Globus pallidus (tissue), 1 donor: ENCODE data around the gene ABI2.

Experiments used
- DNase-seq: peaks from one replicate; pipeline ENCODE4 v3.0.0-alpha.2; 2015; ENCODE audit warnings: low spot score

Gene ABI2

DNA sequence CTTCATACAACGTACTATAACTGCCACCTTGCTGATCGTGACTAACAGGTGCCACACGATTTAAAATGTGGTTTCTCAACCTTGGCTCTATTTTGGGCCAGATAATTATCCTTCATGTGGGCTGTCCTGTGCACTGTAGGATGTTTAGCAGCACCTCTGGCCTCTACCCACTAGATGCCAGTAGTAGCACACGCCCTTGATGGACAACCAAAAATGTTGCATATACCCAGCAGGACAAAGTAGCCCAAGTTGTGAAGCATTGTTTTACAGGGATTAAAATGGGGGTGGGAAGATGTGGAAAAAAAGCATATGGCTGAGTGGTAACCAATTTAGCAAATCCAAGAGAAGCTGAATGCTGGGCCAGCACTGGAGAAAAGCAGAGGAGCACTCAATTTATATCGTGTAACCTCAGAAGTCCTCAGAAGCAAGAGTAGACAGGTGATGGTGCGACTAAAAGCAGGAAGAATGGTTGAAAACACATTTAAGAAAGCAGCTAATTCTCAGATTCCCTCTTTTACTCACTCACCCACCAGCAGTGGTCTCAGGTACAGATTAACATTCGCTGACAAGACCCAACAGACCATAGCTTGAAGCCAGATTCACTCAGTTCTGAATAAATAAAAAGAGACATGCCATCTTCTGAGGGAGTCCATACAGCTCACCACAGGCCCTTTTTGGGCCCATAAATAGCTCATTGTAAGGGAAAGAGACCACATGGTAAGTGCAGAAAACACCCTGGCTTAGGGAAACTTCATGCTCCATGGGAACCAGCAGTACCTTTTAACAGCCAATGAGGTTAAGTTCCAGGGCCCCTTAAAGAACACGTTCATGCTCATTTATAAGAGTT is 156.3 kb downstream of the ABI2 start:
- peak; percentile 54 for DNase-seq

DNA sequence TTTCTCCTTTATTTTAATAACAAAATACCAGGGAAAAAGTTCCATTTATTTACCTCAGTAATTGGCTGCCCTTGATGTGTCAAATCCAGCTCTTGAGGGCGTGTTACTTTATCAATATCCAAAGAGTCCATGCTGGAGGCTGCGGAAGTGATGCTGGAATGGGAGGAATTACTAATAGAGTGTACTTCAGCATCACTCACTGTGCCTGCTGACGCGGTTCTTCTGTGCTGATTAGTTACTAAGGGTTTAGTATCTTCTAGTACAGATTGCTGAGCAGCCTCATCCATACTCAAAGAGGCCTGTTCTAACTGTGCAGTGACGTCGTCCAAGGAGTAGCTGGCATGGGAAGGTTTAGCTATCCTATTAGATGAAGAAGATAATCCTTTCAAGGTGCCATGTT is 161.3 kb downstream of the ABI2 start:
- no peak for DNase-seq

DNA sequence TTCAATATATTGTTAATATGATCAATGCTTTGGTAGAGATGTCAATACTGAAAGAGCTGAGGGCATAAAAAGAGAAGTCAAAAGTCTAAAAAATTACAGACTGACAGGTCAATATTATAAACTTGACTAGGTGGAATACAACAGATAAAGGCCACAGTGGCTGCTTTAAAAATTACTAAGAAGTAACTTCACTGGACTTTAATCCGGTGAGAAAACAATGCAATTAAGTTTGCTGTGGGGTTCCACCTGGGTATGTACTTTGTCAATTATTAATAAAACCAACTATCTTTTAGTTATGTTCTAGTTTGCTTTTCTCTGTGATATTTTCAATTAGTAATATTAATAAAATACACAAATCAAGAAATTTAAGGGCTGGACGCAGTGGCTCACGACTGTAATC is 162.2 kb downstream of the ABI2 start:
- no peak for DNase-seq

DNA sequence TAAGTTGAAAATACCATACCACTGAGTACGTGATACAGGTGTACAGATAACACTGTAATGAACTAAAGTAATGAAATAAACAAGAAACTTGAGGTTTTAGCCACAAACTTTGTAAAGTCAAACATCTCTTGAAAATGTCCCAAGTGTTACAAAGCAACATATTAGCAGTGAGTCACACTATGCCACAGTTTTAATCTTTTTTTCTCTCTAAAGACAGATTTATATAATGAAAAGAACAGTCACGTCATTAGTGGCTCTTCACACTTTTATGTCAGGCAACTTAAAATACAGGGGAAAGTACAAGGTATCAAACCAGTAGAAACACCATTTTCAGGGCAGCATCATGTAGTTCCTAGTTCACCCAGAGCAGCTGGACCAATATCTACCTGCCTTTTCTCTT is 164.8 kb downstream of the ABI2 start:
- DNase-seq: no peak
